Measurements from ENCODE around the gene TSC22D3.
A peak's percentile ranks its signal among the peaks of the same experiment; 100 is the strongest.
"Not testable (repeated sequence)": the region's sequence is repeated elsewhere in the genome, so short reads cannot be mapped to it uniquely, and the experiment has no call there.

Gene TSC22D3

GRCh38 chrX:107775734-107776511 is at the start of gene TSC22D3:
TSC22D3 (minus strand) TSS chrX:107775787; CDS start chrX:107775419, 368 bp downstream.
- DNase-seq: peak; percentile 51

- no peak for DNase-seq
Observed at GRCh38 chrX:107823456-107823855, 47.9 kb upstream of the TSC22D3 start.

- DNase-seq: no peak
Observed at GRCh38 chrX:107823042-107823441, 47.5 kb upstream of the TSC22D3 start.

GRCh38 chrX:107818900-107819521 is 43.4 kb upstream of the TSC22D3 start:
- no peak for DNase-seq

- DNase-seq: not testable (repeated sequence)
Observed at GRCh38 chrX:107810053-107810452, 34.5 kb upstream of the TSC22D3 start.

GRCh38 chrX:107805179-107805578 is 29.6 kb upstream of the TSC22D3 start:
- no peak for DNase-seq

- DNase-seq: no peak
Observed at GRCh38 chrX:107804427-107804826, 28.8 kb upstream of the TSC22D3 start.

GRCh38 chrX:107787827-107788226 is 12.2 kb upstream of the TSC22D3 start:
- no peak for DNase-seq

GRCh38 chrX:107780525-107780924 is 4.9 kb upstream of the TSC22D3 start:
- DNase-seq: no peak

GRCh38 chrX:107777536-107777832 is 1.9 kb upstream of the TSC22D3 start, which contains the start of gene NCBP2L:
NCBP2L (plus strand) TSS chrX:107777733; CDS start chrX:107794221, 16,488 bp downstream.
- DNase-seq: no peak

GRCh38 chrX:107776649-107777535 is 1.3 kb upstream of the TSC22D3 start:
- DNase-seq: peak; percentile 53

- no peak for DNase-seq
Observed at GRCh38 chrX:107775000-107775733, 420 bp downstream of the TSC22D3 start.

GRCh38 chrX:107773906-107774435 is 1.6 kb downstream of the TSC22D3 start:
- DNase-seq: no peak

GRCh38 chrX:107773206-107773605 is 2.4 kb downstream of the TSC22D3 start:
- no peak for DNase-seq

- DNase-seq: no peak
Observed at GRCh38 chrX:107769581-107770317, 5.8 kb downstream of the TSC22D3 start.

- no peak for DNase-seq
Observed at GRCh38 chrX:107768051-107768450, 7.5 kb downstream of the TSC22D3 start.

- no peak for DNase-seq
Observed at GRCh38 chrX:107766470-107767150, 9.0 kb downstream of the TSC22D3 start.

- no peak for DNase-seq
Observed at GRCh38 chrX:107764845-107765608, 10.6 kb downstream of the TSC22D3 start.

- no peak for DNase-seq
Observed at GRCh38 chrX:107763647-107764046, 11.9 kb downstream of the TSC22D3 start.

Measured in NCI-H524 treated with DMSO at 0.1 percent for 48 hours (cell line).